GM19397 (cell line): ENCODE results near the gene C1QL1.

Experiments used
- ATAC-seq: cut with Tn5 transposase; IDR thresholded peaks from one replicate; pipeline ENCODE4 v1.9.1; 2021; ENCODE audit warnings: mild to moderate bottlenecking, moderate library complexity; ENCODE audit not compliant: unreplicated experiment

C1QL1 gene

DNA sequence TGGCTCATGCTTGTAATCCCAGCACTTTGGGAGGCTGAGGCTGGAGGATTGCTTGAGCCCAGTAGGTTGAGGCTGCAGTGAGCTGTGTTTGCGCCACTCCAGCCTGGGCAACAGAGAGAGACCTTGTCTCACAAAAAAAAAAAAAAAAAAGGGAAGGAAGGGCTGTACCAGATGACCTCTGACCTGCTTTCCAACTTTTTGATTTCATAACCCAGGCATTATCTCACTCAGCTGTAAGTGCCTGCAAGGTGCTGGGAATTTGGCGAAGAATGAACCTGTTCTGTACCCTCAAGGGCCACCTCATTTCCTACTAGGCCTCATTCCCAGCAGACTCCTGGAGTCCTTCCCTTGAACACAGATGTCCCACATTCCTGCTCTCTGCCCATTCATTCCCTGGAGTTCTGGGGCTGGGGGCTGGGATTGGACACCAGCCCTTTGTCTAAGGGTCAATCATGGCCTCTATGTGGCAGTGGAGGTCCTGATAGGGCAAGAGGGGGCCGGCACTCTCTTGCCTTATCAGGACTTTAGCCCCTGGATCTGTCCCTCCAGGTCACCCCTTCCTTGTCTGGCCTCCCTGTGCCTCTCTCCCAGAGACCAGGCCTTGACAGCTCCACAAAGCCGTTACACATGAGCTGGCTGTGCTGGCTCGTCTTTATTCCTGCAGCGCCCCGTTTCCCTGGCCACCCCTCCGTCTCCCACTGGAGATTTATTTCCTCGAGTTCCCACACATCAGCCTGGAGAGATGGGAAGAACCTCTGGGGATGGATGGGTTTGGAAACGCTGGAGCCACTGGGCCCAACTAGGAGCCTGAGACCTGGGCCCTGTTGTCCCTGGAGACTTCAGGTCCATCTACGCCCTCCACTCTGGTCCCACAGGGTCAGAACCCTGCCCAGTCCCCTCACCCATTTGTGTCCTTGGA is 52.0 kb downstream of the C1QL1 start:
- ATAC-seq: no peak

DNA sequence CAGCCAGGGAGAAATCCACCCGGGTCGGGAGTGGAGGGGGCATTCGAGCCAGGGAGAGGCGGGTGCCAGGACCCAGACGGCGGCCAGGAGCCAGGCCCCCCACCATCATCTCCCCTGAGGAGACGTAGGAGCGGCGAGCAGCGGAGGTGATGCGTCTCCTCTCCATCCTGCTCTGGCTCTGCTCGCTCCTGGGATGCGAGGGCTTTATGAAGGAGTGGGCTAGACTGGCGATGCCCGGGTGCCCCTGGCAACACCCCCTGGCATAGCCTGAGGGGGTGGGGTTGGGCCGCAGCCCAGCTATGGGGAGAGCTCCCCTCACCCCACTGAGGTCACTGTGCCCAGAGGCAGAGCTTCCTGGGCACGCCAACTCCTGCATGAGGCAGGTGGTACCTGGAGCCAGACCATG is 52.8 kb downstream of the C1QL1 start, which contains the start of gene GFAP:
Gene GFAP, minus strand, starts transcription at position 180 of the 406 bp plus-strand sequence. Its CDS starts 14 bp downstream, at position 166.
- no peak for ATAC-seq

DNA sequence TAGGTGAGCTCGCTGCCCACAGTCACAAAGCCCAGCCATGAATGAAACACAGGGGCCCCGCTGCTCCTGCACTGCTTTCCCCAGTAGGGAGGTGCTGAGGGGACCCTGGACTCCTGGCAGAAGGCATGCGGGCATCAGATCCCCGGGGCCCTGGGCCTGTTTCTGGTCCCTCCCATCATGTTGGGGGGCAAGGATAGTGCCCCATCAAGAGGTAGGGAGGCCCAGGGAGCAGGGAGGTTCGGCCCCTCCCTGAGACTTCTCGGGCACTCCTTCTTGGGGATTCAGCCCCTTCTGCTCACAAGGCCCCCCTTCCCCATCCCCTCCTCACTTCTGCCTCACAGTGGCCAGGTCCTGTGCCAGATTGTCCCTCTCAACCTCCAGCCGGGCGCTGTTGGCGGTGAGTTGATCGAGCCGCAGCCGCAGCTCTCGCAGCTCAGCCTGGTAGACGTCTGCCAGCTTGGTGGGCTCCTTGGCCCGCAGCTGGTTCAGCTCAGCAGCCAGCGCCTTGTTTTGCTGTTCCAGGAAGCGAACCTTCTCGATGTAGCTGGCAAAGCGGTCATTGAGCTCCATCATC is 53.3 kb downstream of the C1QL1 start:
- ATAC-seq: no peak

DNA sequence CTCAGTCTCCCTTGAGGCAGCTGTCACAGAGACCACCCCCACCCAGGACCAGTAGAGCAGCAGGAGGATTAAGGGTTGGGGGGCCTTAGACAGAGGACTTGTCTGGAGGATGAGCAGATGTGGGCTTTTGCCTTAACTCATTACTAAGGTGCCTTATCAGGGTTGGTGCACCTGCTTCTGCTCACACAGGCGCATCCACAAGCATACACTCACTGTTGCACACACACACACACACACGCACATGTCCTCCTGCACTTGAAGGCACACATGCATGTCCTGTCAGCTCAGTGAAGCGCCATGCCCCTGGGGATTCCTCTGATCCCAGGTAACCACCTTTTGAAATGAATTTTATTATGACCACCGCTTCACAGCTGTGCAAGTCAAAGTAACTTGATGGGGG is 54.0 kb downstream of the C1QL1 start:
- ATAC-seq: no peak

DNA sequence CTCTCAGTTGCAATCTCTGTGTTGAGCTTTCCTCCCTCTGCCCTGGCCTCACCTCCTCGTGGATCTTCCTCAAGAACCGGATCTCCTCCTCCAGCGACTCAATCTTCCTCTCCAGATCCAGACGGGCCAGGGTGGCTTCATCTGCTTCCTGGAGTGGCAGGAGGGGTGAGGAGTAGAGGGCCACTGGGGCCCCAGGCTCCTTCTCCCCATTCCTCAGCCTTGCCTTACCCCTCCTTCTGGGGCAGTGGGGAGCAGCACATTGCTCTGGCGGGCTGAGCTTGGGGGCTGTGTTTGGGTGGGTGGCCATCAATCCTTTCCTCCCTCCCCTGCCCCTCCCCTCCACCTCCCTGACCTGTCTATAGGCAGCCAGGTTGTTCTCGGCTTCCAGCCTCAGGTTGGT is 54.4 kb downstream of the C1QL1 start:
- no peak for ATAC-seq

DNA sequence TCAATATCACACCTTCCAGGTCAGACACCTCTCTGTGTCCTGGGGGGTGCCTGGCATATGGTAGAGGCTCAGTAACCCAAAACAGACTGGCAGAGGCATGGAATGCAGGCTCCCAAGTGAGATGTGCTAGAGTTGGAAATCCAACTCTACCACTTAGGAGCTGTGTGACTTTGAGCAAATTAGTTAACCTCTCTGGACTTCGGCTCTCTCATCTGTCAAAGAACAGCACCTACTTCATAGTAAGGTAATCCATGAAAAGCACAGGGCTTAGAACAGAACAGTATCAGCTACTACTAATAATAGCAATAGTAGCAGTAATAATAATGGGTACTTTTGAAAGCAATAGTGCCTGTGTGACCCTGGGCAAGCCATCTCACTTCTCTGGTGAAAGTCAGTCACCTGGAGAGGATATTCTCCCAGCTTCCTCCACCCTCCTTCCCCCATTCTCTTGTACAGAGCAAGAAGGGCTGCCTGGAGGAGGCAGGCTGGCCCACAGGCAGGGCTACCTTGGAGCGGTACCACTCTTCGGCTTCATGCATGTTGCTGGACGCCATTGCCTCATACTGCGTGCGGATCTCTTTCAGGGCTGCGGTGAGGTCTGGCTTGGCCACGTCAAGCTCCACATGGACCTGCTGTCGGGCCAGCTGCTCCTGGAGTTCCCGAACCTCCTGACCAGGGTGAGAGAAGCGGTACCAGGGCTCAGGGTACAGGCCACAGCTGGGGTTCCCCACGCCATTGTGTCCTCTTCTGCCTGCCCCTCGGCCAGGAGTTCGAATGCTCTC is 55.1 kb downstream of the C1QL1 start:
- no peak for ATAC-seq

DNA sequence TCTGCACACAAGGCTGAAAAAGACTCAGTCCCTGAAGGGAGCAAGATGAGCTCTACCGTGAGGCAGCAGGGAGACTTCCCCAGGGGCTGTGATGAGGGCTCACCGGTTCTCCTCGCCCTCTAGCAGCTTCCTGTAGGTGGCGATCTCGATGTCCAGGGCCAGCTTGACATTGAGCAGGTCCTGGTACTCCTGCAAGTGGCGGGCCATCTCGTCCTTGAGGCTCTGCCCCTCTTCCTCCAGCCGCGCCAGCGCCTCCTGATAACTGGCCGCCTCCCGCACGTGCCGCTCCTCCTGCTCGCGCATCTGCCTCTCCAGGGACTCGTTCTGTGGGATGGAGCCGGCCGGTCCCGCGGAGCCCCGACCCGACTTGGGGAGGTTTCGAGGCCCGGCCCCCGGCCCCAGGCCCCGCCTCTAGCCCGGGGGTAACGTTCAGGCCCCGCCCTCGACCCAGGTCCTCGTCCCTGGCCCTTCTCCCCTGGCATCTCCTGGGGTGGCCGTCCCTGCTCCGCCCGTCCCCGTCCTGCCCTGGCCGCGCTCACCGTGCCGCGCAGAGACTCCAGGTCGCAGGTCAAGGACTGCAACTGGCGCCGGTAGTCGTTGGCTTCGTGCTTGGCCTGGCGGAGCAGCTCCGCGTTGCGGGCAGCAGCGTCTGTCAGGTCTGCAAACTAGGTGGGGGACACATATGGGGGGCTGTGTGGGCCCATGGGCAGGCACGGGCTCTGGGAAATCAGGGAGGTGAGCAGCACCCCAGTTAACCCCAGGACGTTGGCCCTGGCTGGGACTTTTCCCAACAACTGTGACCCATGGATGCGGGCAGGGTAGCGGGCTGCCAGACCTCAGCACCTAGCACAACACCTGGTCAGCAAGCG is 56.7 kb downstream of the C1QL1 start:
- ATAC-seq: no peak

DNA sequence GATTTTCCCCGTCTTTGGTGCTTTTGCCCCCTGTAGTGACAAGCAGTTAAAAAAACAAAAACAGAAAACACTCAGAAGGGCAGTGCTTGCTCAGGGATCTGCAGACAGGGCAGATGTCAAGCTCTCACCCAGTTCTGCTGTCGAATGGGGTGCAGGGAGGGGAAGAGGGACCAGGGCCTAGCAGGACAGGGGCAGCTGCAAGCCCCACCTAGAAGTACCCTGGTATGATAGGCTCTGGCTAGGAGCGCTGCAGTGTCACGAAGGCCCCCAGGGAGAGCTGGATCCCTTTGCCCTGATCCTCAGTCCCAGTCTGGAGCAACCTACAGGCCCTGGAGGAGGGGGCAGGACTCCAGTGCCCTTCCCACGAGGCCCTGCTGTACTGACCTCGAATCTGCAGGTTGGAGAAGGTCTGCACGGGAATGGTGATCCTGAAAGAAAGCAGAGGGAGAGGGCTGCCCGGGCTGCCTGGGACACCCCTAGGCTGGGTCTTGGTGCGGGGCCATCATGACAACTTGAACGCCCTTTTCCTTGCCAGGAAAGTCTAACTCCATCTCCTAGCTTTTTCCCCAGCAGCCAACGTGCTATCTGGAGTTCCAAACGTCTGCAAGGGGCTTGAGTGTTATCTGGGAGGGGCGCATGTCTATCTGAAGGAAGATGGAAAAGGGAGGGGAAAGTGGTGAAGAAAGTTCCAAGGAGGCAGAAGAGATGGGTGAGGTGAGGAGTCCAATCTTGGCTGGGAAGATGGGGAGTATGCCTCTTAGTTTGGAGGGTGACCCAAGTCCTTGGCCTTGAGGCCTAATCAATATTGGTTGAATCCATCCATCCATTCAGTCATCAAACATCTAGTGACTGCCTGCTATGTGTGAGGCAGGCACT is 57.6 kb downstream of the C1QL1 start:
- ATAC-seq: no peak
